ENCODE data around the gene UFD1.

Gene UFD1

DNA sequence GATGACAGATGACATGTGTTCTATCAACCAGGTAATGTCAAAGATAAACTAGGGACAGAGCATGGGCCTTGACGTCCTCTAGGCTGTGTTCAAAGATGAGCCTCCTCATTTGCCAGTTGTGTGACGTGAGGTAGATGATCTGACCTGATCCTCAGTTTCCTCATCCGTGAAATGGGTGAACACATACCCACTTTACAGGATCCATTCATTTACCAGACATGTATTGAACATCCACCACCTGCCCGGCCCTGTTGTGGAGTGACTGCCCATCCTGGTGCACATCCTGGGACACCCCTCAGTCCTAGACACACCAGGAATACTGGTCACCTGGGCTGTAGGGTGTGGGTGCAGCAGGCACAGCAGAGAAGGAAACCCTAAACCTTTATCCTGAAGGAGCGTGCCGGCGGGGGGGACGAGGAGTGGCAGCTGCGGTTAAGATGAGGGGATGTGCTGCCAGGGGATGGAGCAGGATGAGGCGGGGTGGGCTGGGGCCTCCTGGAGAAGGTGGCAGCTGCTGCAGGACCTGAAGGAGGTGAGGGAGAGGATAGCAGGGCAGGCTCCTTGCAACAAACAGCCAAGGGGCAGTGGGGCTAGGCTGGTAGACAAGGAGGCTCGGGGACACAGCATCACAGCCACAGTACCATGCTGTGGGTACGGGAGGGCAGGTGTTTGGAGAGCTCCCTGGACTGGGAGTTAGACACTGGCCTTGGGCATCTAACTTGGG lies 36.8 kb upstream of the UFD1 start:
- no peak for FAIRE-seq

DNA sequence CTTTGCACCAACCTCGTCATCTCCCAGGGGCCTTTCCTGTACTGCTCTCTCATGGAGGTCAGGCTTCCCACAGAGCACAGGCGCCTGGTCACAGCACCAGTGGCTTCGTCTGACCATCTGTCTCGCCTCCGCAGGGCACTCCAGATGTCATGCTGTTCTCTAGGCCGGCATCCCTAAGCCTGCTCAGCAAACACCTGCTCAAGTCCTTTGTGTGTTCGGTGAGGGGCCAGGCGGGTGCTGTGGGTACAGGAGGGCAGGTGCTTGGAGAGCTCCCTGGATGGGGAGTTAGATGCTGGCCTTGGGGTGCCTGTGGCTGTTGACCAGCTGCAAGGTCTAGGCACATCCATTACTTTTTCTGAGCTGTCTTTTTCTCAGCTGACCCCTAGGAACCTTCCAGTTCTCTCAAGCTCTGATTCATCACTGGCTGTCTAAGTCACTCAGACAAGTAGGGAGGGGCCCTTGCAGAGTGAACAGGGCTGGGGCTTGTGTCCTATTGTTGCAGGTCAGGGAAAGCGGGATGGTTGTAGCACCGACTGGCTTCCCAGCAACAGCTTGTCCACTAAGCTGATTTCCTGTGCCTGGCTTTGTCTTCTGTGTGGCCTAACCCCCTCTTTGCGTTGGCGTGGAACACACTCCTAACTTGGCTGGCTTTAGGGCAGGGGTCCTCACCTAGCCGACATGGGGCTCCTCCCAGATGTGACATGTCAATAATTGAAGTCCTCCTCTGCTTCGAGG lies 36.0 kb upstream of the UFD1 start:
- FAIRE-seq, result no peak

DNA sequence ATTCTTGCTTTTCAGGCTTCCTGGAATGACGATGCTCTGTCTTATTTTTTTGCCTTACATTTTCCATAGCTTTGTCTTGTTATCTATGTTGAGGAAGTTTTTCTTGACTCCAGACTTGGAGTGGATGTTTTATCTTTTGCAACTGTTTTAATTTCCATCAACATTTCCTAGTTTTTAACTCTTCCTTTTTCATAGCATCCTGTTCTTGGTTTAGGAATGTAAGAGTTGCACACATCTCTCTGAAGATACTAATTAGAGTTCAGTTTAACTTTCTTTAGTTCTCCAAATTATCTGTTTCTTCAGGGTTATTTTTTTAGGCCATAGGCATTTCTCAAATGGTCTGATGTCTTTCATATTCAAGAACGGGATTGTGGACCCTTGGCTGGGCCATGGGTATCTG lies 34.8 kb upstream of the UFD1 start:
- no peak for FAIRE-seq

DNA sequence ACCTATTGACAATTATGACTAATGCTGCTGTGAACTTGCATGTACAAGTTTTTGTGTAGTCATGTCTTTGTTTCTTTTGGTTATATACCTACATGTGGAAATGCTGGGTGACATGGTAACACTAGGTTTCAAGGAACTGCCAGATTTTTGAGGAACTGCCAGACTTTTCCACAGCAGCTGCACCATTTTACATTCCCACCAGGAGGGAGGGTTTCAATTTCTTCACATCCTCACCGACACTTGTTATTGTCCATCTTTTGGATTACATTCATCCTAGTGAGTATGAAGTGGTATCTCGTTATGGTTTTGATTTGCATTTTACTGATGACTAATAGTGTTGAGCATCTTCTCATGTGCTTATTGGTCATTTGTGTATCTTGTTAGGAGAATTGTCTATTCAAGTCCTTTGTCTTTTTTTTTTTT lies 31.9 kb upstream of the UFD1 start:
- FAIRE-seq, result no peak

DNA sequence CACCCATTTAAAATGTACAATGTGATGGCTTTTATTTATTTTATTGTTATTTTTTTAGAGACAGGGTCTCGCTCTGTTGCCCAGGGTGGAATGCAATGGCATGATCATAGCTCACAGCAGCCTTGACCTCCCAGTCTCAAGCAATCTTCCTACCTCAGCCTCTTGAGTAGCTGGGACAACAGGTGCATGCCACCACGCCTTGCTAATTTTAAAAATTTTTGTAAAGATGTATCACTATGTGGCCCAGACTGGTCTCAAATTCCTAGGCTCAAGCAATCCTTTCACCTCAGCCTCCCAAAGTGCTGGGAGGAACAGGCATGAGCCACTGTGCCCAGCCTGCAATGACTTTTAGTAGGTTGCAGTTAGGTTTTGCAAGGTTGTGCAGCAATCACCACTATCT lies 30.9 kb upstream of the UFD1 start:
- no peak for FAIRE-seq

DNA sequence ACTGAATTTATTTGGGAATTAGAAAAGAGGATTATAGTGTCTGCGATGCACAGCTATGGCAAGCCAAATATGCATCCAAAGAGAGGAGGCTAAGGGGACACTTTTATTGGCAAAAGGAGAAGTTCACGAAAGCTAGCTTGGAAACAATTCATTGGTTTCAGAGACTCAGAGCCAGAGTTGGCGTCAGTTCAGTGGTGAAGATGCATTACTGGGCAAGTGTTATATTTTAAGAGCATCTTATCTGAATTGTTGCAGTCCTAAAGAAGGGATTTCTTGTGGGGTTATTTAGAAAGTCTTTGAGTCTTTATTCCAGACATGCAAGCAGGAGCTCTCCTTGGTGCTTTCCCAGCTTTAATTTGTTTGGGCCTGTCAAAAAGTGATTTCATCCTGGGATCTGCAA lies 30.2 kb upstream of the UFD1 start:
- FAIRE-seq, result no peak

DNA sequence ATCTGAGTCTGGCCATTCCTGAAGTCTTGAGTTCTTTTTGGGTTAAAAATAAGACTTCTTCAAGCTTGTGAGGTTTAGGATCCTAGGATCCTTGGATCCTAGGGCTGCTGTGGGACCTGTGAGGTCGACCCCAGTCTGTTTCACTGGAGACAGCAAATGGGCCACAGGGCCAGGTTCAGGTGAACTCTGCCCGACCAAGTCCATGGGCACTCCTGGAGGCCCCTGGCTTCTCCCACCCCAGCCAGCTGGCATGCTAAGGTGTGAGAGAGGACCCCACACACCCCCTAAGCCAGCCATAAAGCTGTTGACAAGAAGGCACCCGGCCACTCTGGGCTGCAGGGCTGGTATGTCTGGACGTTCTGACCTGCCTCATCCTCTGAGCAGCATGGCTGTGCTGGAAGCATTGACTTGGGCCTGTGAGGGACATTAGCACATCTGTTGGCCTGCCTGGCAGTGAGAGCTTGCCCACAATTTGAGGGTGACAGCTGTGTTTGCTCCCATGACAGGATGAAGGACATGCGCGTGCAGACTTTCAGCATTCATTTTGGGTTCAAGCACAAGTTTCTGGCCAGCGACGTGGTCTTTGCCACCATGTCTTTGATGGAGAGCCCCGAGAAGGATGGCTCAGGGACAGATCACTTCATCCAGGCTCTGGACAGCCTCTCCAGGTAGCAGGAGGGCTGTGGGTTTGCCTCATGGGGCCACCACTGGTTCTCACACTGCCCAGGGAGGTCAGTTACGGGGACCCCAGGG lies 29.2 kb upstream of the UFD1 start:
- FAIRE-seq, result no peak

DNA sequence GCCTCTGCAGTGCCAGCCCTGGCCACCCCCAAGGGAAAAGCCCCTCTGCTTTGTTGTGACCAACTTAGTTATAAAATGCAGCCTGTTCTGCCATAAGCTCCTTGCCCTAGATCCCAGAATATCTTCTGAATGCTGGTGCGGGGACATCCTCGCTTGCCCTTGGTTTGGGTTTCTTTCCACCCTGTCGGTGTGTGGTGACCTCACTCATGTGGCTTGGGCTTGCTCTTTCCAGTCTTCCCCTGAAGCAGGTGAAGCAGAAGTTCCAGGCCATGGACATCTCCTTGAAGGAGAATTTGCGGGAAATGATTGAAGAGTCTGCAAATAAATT lies 28.5 kb upstream of the UFD1 start:
- no peak for FAIRE-seq

DNA sequence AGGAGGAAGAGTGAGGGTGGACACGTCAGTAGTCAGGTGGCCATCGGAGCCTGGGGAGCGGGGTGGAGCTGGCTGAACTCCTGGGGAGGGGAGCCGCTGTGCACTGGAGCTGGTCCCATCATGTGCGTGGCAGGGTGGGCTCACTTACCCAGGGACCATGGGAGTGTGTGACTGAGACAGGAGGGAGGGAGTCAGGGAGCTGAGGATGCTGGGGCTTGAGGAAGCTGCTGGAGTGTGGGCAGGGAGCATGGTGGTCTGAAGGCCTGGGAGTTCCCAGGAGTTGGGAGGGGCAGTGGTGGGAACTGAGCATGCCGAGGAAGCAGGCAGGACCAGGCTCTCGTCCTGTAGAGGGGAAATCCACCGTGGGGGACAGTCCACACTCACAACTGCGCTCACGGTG lies 27.2 kb upstream of the UFD1 start:
- no peak for FAIRE-seq

DNA sequence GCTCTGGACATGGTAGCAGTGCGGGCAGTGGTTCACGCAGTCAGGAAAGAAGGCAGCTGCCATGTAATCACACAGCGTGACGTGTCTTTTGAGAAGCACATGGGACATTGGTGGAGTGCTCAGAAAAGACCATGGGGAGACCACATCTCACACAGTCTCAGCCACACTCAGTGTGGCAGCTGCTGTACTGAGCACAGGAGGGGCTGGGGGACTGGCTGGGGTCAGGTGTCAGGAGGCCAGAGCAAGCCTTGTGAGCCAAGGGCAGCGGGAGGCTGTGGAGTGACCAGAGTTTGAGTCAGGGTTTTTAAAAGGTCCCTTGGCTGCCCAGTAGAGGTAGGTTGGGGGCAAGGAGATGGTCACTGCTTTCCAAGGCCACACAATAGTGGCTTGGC lies 26.7 kb upstream of the UFD1 start:
- FAIRE-seq, result no peak

DNA sequence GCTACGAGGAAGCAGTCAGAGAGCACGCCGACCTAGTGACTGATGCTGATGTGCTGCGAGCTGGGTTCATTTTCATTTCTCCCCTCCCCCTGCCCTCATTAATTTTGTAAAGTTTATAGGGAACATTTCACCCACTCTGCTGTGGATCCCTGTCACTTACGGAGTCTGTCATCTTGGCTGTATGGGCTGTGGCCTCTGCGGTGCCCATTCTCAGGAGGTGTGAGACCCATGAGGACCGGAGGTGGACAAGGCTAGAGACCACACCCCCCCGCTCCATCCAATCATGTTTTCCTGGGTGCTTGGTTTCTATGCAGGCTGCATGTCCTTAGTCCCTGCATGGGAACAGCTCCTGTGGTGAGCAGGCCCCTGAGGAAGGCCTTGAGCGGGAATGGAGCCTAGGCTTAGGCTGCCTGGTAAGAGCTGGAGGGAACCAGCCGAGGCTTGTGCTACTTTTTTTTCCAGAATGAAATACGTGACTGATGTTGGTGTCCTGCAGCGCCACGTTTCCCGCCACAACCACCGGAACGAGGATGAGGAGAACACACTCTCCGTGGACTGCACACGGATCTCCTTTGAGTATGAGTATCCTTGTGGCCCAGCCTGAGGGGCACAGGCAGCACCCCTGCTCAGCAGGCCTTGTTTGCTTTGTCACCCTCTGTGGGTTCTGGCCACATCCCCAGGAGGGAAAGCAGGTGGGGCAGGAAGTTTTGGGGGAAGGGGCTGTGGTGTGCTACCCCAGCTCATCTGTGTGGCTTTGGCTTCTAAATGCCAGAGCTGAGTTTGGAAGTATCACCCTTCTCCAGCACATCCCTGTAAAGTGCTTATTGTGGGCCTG lies 26.1 kb upstream of the UFD1 start:
- no peak for FAIRE-seq

DNA sequence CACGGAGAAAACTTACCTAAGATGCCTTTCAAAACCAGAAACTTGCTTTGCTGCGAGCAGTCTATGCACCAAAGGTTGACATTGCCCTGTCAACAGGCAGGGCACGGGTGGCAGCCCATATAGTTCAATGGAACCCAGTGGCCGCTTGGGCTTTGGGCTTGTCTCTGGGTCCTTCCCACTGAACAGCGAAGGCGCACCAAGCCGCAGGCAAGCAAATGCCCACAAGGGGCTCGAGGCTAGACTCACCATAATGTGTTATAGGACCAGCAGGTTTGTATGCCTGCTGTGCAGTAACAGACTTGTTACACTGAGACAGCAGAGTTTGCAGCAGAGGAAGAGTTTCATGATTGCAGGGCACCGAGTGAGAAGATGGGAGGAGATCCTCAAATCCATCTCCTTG lies 24.9 kb upstream of the UFD1 start:
- no peak for FAIRE-seq

DNA sequence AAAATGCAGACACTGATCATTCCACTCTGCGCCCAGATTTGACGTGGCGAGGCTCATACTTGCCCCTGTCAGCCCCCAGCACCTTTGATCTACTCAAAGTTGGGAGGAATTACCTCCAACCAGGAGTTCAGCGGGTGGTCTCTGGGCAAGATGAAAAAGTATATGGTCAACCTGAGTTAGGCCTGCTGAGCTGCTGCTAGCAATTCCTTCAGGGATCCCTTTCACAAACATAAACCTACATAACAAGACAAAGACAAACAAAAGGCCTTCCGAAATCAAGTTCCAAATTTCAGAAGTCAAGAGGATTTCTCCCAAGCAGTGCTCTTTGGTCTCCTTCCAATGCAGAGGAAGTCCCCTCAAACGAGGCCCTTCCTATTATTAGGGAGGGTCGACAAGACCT lies 24.4 kb upstream of the UFD1 start:
- FAIRE-seq, result no peak

DNA sequence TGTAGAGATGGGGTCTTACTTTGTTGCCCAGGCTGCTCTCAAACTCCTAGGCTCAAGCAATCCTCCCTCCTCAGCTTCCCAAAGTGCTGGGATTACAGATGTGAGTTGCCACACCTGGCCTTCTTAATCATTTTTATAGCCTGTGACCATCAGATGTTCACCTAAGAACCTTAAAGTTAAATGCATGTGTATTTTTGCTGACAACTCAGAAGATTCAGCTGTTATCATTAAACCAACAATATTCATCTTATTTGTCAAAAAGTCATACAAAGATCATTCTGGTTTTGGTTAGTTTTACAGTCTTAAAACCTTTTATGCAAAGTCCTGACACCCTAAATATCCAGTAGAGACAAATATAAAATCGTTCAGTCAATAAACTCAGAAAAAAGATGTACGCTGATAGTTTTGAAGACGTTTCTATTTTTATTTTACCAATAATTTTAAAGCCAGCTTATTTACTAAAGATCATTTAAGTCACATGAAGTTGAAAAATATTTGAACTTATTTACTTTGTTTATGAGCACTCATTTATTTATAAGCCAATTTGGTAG lies 23.0 kb upstream of the UFD1 start:
- no peak for FAIRE-seq

DNA sequence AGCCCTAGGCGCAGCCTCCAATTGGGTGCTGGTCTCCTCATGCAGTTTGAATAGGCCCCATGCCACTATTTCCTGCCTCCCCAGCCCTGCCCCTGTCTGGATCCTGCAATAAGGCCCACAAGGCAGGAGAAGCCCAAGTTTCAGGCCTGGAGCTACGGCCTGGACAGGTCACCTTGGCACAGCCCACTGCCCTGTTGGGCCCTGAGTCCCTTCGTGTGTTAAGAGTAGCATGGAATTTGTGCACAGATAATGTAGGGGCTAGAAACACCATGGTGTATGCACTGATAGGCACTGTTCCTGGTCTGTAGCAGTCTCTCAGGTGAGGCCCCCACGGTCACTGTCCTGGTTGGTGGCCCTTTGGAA lies 20.9 kb upstream of the UFD1 start:
- FAIRE-seq, result no peak

DNA sequence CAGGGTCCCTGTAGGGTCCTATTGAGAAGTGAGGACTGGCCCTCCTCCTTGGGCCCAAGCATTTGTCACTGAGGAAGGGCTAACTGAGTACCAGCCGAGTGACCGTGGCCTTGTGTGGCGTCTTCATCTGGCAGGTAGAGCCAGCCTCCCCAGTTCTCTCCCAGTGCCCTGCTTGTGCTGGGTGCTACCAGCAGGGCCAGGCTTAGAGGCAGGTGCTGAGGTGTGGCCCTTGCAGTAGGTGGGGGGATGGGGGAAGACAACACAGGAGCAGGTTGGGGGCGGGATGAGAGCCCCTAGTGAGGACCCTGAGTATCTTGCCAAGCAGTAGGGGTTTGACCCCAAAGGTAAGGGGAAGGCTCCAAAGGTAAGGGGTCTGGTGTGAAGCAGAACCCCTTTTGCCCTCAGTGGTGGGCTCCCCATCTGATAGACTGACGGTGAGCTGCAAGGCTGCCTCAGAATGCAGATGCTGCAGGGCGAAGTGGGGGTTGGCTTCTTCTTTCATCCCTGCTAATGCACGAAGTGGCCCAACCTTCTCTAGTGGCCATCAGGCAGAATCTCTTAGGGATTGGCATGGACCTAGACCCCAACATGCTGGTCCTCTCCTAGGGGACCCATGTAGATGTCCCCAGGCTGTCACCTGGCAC lies 20.4 kb upstream of the UFD1 start:
- FAIRE-seq, result no peak

DNA sequence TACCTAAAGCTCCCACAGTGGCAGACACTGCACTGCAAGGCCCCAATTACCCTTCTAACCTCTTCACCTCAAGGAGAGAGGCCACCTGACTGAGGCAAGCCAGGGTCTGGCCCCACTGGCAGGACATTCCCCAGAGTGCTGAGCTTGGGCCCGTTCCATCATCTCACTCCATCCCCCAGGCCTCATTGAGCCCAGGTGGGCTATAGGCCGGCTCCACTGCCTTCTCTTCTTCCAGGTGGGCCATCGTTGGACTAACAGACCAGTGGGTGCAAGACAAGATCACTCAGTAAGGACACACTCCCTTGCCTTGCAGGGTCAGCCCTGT lies 19.8 kb upstream of the UFD1 start:
- no peak for FAIRE-seq

DNA sequence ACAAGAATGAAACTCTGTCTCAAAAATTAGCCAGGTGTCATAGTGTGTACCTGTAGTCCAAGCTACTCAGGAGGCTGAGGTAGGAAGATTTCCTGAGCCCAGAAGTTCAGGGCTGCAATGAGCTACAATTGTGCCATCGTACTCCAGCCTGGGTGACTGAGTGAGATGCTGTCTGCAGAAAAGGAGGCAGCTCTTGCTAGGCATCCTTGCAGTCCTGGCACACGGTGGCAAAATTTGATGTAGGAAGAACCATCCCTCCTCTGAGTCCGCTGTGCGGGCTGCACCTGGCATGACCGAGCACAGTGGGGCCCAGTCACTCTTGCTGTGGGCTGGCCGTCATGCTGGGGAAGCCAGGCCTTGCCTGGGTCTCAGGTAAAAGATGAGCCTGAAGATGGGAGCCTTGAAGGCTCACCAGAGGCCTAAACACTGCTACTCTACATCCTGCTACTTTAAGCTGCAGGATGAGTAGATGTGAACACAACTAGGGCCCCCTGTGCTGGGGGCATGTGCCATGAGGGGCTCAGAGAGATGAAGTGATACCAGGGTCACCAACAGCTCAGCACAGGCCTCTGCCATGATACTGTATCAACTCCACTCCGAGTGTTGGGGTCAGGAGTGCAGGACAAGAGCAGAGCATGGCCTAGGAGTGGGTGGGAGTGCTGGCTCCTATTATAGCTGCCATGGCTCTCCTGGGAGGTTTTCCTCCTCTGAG lies 19.3 kb upstream of the UFD1 start:
- FAIRE-seq, result no peak

DNA sequence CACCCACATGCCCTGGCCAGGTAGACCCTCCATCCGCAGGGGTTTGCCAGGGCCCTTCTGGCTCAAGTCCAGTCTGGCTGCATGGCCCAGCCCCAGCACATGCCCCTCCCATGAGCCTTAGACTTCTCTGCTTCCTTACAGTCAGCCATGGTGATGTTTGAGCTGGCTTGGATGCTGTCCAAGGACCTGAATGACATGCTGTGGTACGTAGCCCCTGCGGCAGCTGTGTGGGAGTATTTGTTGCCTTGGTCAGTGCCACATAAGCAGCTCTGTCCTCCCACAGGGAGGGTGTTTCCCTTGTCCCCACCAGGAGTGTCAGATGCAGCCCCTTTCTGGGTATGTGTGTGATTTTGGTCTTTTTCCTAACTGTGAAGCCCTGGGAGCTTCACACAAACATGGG lies 18.3 kb upstream of the UFD1 start:
- FAIRE-seq, result no peak

DNA sequence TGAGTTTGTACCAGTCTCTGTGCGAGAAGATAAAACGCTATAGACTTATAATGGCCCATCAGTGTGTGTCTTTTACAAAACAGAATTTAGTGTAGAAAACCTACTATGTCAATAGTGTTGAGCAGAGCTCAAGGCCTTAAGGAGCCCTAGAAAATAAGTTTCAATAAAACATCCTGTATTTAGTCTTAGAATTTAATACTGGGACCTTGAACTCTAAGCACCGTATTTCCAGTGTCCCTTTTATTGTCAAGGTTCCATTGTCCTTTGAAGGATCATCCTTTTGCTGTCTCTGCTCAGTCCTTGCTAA lies 17.3 kb upstream of the UFD1 start:
- no peak for FAIRE-seq

DNA sequence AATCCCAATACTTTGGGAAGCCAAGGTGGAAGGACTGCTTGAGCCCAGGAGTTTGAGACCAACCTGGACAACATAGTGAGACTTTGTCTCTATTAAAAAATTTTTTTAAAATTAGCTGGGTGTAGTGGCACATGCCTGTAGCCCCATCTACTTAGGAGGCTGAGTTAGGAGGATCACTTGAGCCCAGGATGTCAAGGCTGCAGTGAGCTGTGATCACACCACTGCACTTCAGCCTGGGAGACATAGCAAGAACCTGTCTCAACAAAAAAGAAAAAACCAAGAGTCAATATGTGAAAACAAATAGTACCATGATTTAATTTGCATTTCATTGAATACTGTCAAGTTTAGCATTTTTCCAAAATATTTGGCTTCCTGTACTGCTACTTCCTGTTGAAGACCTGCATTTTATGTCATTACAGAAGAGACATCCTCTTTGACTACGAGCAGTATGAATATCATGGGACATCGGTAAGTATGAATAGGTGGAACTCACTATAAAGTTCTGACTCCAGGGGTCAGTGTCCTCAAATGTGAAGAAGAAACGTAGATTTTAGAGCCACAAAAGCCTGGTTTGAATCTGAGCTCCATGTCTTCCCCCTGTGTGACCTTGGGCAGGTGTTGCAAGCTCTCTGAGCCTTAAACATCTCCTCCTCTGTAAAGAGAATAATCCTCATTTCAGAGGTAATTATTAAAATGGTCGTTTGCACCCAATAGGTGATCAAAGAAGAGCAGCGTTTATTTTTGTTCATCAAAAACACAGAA lies 16.8 kb upstream of the UFD1 start:
- FAIRE-seq, result no peak
